Right renal pelvis (tissue), 4 donors: ENCODE measurements around the gene USP32. TPM values are rescaled to one million over a fixed set of nuclear protein-coding genes. Genes with fewer than 3 reads are reported as not detected.
"Not testable (repeated sequence)": the region's sequence is repeated elsewhere in the genome, so short reads cannot be mapped to it uniquely, and the experiment has no call there.

Source experiments
- DNase-seq, 4 donors: peaks; one replicate each; pipeline ENCODE4 v3.0.0-alpha.2; 2013; ENCODE audit warnings: low read depth in 4 of 4, low spot score in 3 of 4, missing footprints in 1 of 4
- polyA plus RNA-seq, 4 donors: library from polyadenylated mRNA; unstranded; fragments of 120-200 nt; gene quantifications; one replicate each; pipeline ENCODE4 v1.2.1, GENCODE V29; 2013; ENCODE audit not compliant: insufficient read length in 4 of 4

Gene USP32, protein sequence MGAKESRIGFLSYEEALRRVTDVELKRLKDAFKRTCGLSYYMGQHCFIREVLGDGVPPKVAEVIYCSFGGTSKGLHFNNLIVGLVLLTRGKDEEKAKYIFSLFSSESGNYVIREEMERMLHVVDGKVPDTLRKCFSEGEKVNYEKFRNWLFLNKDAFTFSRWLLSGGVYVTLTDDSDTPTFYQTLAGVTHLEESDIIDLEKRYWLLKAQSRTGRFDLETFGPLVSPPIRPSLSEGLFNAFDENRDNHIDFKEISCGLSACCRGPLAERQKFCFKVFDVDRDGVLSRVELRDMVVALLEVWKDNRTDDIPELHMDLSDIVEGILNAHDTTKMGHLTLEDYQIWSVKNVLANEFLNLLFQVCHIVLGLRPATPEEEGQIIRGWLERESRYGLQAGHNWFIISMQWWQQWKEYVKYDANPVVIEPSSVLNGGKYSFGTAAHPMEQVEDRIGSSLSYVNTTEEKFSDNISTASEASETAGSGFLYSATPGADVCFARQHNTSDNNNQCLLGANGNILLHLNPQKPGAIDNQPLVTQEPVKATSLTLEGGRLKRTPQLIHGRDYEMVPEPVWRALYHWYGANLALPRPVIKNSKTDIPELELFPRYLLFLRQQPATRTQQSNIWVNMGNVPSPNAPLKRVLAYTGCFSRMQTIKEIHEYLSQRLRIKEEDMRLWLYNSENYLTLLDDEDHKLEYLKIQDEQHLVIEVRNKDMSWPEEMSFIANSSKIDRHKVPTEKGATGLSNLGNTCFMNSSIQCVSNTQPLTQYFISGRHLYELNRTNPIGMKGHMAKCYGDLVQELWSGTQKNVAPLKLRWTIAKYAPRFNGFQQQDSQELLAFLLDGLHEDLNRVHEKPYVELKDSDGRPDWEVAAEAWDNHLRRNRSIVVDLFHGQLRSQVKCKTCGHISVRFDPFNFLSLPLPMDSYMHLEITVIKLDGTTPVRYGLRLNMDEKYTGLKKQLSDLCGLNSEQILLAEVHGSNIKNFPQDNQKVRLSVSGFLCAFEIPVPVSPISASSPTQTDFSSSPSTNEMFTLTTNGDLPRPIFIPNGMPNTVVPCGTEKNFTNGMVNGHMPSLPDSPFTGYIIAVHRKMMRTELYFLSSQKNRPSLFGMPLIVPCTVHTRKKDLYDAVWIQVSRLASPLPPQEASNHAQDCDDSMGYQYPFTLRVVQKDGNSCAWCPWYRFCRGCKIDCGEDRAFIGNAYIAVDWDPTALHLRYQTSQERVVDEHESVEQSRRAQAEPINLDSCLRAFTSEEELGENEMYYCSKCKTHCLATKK (N-terminal part only)
- polyA plus RNA-seq: 10 to 100 TPM; 38.9 to 43.7 (median 41.5) TPM

- peak; percentile 90 to 94 (median 92) for DNase-seq
These were observed at the start of gene USP32 for GRCh38 chr17:60392042-60392844. TSS of gene USP32 (minus strand) at chr17:60392133. CDS start at chr17:60391939, 194 bp downstream.

DNA sequence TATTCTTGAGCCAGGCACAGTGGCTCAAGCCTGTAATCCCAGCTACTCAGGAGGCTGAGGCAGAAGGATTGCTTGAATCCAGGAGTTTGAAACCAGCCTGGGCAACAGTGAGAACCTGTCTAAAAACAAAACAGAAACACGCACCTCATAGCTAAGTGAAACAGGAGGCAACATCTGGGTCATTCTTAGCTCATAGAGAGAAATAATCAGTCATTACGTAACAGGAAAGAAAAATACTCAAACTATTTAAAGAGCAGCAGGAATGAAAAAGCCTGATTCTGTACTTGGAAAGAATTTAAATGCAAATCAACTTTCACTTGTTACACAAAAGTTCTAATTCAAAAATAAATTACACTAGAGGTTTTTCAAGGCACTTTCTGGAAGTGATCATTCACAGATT lies 47.6 kb upstream of the USP32 start:
- DNase-seq: no peak

- DNase-seq: no peak
These were observed 44.7 kb upstream of the USP32 start for GRCh38 chr17:60436676-60437075.

DNA sequence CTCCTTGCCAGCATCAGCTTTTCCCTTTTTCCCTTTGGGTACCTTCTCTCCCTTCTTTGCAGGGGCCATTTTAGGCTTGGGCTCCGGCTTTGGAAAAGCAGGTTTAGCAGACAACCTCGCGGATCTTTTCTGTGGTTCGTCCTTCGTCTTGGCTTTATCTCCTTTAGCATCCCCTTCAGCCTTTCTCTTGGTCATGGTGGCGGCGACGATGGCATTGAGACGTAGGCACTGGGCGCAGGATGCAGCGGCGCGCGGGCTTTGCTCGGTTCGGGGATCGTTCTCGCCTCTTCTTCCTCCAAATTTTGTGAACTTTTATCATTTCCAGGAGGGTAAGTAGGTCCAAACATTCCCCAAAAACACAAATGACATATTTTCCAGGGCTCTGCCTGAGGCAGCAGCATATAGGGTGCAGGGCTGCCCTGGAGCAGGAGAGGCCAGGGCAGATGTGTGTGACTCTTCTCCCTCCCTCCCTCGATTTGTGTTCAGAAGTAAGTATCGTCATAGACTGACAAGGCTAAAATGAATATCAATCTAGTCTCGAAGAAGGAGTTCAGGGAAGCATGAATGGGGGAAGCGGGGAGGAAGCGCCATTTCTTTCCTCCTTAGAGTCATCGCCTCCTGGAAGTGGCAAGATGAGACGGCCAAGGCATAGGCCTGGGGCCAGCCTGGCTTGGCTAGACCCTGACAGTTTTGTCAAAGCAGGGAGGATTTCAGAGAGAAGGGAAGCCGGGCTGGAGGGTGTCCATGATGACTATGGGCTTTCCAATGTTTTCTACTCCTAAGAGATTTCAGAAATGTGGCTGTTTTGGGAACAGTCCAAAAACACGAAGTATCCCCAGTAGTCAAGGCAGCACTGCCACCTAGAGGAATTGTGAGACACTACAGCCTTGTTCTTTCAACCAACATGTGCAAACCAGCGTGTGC lies 43.6 kb upstream of the USP32 start:
- peak; percentile 69 to 78 (median 74) for DNase-seq

GRCh38 chr17:60433021-60433997 lies 41.4 kb upstream of the USP32 start:
- not testable (repeated sequence) for DNase-seq

DNA sequence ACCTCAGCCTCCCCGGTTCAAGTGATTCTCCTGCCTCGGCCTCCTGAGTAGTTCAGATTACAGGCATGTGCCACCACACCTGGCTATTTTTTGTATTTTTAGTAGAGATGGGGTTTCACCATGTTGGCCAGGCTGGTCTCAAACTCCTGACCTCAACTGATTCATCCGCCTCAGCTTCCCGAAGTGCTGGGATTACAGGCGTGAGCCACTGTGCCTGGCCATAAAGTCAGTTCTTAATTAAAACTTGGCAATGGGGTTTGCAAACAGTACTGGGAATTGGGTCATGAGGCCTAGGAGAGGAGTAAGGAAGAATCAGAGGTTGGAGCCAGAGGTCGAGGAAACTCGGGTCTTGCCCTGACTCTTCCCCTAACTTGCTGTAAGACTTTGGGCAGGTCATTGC lies 38.6 kb upstream of the USP32 start:
- not testable (repeated sequence) for DNase-seq

- DNase-seq: not testable (repeated sequence)
These were observed 36.6 kb upstream of the USP32 start for GRCh38 chr17:60428491-60428890.

- DNase-seq: no peak
These were observed 34.7 kb upstream of the USP32 start for GRCh38 chr17:60426596-60426995.

DNA sequence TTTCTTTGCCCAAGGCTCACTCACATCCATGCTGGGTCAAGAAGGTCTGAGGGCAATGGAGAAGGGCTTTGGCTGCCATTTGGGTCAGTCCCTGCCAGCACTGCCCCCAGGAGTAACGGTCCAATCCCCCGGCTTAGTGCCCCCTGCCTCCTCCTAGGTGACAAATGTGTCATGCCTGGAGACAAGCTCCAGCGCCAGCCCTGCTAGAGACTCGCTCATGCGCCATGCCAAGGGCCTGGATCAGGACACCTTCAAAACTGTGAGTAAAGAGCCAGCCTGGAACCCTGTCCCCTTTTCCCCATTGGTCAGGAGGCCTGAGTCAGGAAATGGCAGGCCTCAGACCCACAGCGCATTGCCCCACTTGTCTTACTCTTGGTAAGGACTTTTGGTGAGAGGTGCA lies 33.7 kb upstream of the USP32 start:
- no peak for DNase-seq

DNA sequence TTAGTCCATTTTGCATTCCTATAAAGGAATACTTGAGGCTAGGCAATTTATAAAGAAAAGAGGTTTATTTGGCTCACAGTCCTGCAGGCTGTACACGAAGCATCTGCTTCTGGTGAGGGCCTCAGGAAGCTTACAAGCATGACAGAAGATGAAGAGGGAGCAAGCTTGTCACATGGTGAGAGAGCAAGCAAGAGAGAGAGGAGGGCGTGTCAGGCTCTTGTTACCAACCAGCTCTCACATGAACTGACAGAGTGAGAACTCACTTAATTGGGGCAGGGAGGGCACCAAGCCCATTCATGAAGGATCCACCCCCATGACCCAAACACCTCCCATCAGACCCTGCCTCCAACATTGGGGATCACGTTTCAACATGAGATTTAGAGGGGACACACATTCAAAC lies 31.9 kb upstream of the USP32 start:
- no peak for DNase-seq

DNA sequence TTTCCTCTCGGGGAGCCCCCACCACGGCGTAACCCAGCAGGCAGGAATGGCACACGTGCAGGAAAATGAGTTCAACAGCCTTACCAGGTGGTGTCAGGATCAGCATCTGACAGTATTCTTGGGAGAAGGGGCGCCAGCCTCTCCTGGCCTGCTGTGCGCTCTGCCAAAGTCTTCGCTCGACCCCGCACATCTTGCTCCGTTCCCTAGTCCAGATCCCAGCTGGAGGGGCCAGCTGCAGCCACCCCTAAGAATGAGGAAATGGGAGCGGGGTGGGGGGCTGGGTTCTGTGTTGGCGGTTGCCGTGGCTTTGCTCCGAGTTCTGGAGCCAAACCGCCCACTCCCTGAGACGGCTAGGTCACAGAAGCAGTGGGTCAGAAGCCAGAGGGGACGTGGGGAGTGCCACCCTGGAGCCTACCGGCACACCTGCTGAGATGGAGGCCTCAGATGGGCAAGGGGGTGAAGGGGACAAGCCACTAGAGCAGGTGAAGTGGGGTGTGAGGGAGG lies 30.3 kb upstream of the USP32 start, which contains the start of gene CHCT1:
CHCT1 (plus strand) TSS at position 328 of the 504 bp plus-strand sequence; CDS start at position 432, 104 bp downstream.
- DNase-seq: no peak

DNA sequence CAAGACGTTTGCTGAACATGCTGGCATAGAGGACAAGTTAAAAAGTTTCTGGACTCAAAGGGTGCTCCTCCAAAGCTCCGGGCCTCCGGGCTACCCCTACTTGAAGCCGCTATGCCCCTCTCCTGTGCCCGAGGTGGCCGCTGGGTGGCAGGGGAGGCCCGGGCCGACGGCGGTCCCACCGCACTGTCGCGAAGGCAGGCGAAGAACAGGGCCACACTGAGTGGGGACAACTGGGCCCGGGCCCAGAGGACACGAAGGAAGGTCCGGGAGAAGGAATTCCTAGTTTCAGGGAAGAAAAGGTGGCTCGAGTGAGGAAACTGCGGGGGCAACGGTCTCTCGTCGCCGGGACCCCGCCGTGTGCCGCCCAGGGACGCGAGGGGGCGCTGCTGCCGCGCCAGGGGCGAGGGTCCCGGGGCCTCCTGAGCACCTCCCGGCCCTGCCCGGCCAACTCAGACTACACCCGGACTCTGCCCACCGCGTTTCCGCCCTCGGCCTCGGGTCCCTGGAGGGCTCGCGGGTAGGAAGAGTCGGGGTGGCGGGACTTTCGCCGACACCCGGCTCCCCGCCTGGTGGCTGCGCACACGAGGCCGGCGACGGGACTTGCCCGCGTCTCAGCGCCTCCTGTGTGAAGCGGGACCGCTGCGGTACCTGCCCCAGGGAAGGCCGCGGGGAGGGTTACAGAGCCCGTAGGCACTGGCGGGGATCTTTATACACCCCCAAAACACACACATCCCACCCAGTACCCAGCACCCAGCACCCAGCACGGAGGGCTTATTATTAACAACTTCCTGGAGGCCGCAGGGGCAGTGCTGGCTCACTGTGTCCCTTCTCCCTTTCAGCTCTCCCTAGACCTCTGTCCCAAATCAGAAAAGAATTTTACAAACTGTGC lies 29.6 kb upstream of the USP32 start:
- peak; percentile 31 to 65 (median 42) for DNase-seq

GRCh38 chr17:60419875-60420274 lies 27.9 kb upstream of the USP32 start:
- DNase-seq: not testable (repeated sequence)

- not testable (repeated sequence) for DNase-seq
These were observed 27.1 kb upstream of the USP32 start for GRCh38 chr17:60419003-60419402.

DNA sequence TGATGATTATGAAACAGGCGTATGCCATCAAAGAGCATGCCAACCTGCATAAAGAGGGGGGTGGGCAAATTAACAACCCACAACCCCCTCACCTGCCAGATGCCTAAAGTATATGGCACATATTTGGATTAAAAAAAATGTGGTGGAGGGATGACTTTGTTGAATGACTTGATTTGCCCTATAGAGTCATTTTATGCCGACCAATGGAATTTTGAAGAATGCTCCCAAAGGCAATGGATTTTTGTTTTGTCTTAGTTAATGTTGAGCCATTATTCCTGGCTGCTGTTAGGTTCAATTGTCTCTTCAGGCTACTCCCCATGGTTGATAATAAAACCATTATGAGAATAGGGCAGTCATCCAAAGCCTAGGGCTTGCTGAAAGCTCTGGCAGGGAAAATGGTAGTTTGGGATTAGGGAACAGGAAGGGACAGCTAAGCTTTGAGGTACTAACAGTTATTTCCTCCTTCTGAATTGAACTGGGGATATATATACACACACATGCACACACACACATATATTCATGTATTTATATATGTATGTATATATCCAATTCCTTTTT lies 24.5 kb upstream of the USP32 start:
- no peak for DNase-seq

- DNase-seq: no peak
These were observed 23.2 kb upstream of the USP32 start for GRCh38 chr17:60415146-60415545.
